T-helper 9 cell (primary cell): ENCODE results near the gene CTCFL.
"Not testable (repeated sequence)": the region's sequence is repeated elsewhere in the genome, so short reads cannot be mapped to it uniquely, and the experiment has no call there.

Source experiments
- DNase-seq: peaks from one replicate; pipeline ENCODE4 v3.0.0-alpha.2; 2020

The CTCFL gene

GRCh38 chr20:57480444-57481160 is 44.3 kb downstream of the CTCFL start:
- DNase-seq: no peak

GRCh38 chr20:57479196-57479595 is 45.7 kb downstream of the CTCFL start:
- no peak for DNase-seq

- no peak for DNase-seq
These were observed 46.8 kb downstream of the CTCFL start for GRCh38 chr20:57478176-57478575.

GRCh38 chr20:57476641-57477461 is 48.1 kb downstream of the CTCFL start:
- DNase-seq: no peak

- DNase-seq: no peak
These were observed 48.8 kb downstream of the CTCFL start for GRCh38 chr20:57476084-57476526.

GRCh38 chr20:57475388-57476083 is 49.4 kb downstream of the CTCFL start:
- DNase-seq: no peak

- no peak for DNase-seq
These were observed 50.1 kb downstream of the CTCFL start for GRCh38 chr20:57474816-57475215.

GRCh38 chr20:57474205-57474604 is 50.7 kb downstream of the CTCFL start:
- DNase-seq: no peak

GRCh38 chr20:57473246-57474048 is 51.5 kb downstream of the CTCFL start:
- DNase-seq: no peak

GRCh38 chr20:57472474-57472873 is 52.5 kb downstream of the CTCFL start:
- not testable (repeated sequence) for DNase-seq

- no peak for DNase-seq
These were observed 53.2 kb downstream of the CTCFL start for GRCh38 chr20:57471496-57472372.

- DNase-seq: no peak
These were observed 54.1 kb downstream of the CTCFL start for GRCh38 chr20:57470666-57471495.

GRCh38 chr20:57470212-57470522 is 54.8 kb downstream of the CTCFL start:
- DNase-seq: no peak

- no peak for DNase-seq
These were observed 55.3 kb downstream of the CTCFL start for GRCh38 chr20:57469418-57470211.

- DNase-seq: no peak
These were observed 56.2 kb downstream of the CTCFL start for GRCh38 chr20:57468523-57469417.

- no peak for DNase-seq
These were observed 57.2 kb downstream of the CTCFL start for GRCh38 chr20:57467742-57468141.

- DNase-seq: no peak
These were observed 59.0 kb downstream of the CTCFL start for GRCh38 chr20:57465943-57466342.

- DNase-seq: no peak
These were observed 59.5 kb downstream of the CTCFL start for GRCh38 chr20:57465486-57465885.
